22Rv1 (cell line): ENCODE data around the gene GALNT16.

Experiments used
- ZFX ChIP-seq: fragments of 450-650 bp; IDR thresholded peaks from 2 replicates; pipeline ENCODE4 v1.6.1; 2017; ENCODE audit warnings: antibody characterized with exemption, borderline replicate concordance
- TF ChIP-seq, protein P1 (sequence below): fragments of 450-650 bp; IDR thresholded peaks from 2 replicates; pipeline ENCODE4 v1.5.1; 2017; ENCODE audit warnings: mild to moderate bottlenecking

DNA sequence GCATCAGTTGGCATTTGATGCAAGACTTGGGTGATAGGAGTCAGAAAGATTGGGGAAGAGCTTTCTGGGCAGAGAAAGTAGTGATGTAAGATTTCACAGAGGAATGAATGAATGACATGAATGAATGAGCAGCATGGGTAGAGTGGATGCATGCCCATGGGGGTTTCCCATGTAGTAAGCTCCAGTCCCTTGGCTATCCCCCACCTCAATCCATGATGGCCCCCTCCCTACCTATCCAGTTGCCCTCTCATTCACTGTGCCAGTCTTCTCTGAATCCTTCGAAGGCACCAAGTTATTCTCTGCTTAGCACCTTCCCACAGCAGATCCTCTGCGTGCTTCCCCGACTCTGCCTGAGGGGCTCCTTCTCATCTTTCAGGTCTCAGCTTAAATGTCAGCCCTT lies 106.1 kb downstream of the GALNT16 start:
- TF ChIP-seq, protein P1, sequence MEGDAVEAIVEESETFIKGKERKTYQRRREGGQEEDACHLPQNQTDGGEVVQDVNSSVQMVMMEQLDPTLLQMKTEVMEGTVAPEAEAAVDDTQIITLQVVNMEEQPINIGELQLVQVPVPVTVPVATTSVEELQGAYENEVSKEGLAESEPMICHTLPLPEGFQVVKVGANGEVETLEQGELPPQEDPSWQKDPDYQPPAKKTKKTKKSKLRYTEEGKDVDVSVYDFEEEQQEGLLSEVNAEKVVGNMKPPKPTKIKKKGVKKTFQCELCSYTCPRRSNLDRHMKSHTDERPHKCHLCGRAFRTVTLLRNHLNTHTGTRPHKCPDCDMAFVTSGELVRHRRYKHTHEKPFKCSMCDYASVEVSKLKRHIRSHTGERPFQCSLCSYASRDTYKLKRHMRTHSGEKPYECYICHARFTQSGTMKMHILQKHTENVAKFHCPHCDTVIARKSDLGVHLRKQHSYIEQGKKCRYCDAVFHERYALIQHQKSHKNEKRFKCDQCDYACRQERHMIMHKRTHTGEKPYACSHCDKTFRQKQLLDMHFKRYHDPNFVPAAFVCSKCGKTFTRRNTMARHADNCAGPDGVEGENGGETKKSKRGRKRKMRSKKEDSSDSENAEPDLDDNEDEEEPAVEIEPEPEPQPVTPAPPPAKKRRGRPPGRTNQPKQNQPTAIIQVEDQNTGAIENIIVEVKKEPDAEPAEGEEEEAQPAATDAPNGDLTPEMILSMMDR, result no peak
- no peak for TF ChIP-seq ZFX
